Skeletal muscle satellite cell (primary cell): ENCODE data around the gene COPE.
"Not testable (repeated sequence)": the region's sequence is repeated elsewhere in the genome, so short reads cannot be mapped to it uniquely, and the experiment has no call there.

Experiments used
- H3K27me3 ChIP-seq: 2 replicates; pipeline ENCODE4 v1.7.0; 2013; ENCODE audit warnings: low read length; ENCODE audit not compliant: control insufficient read depth, insufficient read depth
- H3K36me3 ChIP-seq: 2 replicates; pipeline ENCODE4 v1.7.0; 2013; ENCODE audit warnings: mild to moderate bottlenecking, control low read depth, low read length; ENCODE audit not compliant: insufficient read depth
- H3K4me1 ChIP-seq: 2 replicates; pipeline ENCODE4 v1.7.0; 2013; ENCODE audit warnings: low read length; ENCODE audit not compliant: control insufficient read depth, insufficient read depth
- H3K4me2 ChIP-seq: 2 replicates; pipeline ENCODE4 v1.7.0; 2013; ENCODE audit warnings: mild to moderate bottlenecking, low read length
- H3K4me3 ChIP-seq: 2 replicates; pipeline ENCODE4 v1.7.0; 2013; ENCODE audit warnings: low read length
- H3K9ac ChIP-seq: 2 replicates; pipeline ENCODE4 v1.7.0; 2013; ENCODE audit warnings: mild to moderate bottlenecking, low read depth, low read length, moderate library complexity
- H3K9me3 ChIP-seq: replicated peaks from 2 replicates; pipeline ENCODE4 v1.7.0; 2013; ENCODE audit warnings: mild to moderate bottlenecking, control low read depth, low read length

The COPE gene

DNA sequence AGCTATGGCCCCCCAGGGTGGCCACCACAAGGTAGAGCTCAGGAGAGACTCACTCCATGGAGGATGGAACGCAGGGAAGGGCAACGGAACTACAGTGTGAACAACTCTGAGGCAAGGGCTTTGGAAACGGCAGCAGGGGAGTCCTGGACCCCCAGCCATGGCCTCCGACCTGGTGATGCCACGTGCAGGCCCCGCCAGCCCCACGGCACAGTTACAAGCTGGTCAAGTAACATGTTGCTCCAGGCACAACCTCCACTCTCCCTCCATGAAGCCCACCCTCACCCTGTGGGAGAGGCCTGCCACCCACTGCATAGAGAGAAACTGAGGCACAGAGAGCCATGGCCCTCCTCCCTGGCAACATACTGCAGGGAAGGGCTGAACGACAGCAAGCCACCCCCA, 14.1 kb downstream of the COPE start:
- H3K36me3 ChIP-seq = peaks cover 44% of the 10 kb centered on the region
- H3K9ac ChIP-seq = no peak overlapping the region
- H3K27me3 ChIP-seq = no peaks in the 10 kb centered on the region
- H3K9me3 ChIP-seq = no peaks in the 10 kb centered on the region
- H3K4me3 ChIP-seq = no peak overlapping the region
- no peak overlapping the region for H3K4me2 ChIP-seq
- H3K4me1 ChIP-seq = no peaks in the 10 kb centered on the region

- H3K4me2 ChIP-seq = no peak overlapping the region
- no peaks in the 10 kb centered on the region for H3K9me3 ChIP-seq
- H3K27me3 ChIP-seq = no peaks in the 10 kb centered on the region
- peaks cover 43% of the 10 kb centered on the region for H3K36me3 ChIP-seq
- no peaks in the 10 kb centered on the region for H3K4me1 ChIP-seq
- no peak overlapping the region for H3K9ac ChIP-seq
- H3K4me3 ChIP-seq = no peak overlapping the region
Measured at GRCh38 chr19:18904334-18905057, 14.7 kb downstream of the COPE start.

GRCh38 chr19:18903156-18904037, 15.8 kb downstream of the COPE start:
- no peaks in the 10 kb centered on the region for H3K9me3 ChIP-seq
- H3K27me3 ChIP-seq = no peaks in the 10 kb centered on the region
- H3K4me1 ChIP-seq = no peaks in the 10 kb centered on the region
- peaks cover 43% of the 10 kb centered on the region for H3K36me3 ChIP-seq
- no peak overlapping the region for H3K4me2 ChIP-seq
- H3K4me3 ChIP-seq = no peak overlapping the region
- H3K9ac ChIP-seq = no peak overlapping the region

DNA sequence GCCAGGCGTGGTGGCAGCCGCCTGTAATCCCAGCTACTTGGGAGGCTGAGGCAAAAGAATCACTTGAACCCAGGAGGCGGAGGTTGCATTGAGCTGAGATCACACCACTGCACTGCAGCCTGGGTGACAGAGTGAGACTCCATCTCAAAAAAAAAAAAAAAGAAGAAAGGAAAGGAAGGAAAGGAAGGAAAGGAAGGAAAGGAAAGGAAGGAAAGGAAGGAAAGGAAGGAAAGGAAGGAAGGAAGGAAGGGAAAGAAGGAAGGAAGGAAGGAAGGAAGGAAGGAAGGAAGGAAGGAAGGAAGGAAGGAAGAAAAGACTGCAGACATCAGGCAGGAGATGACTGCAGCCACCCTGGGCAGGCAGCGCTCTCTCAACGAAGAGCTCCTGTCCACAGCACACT, 16.7 kb downstream of the COPE start:
- not testable (repeated sequence) for H3K4me1 ChIP-seq, H3K4me3 ChIP-seq, H3K4me2 ChIP-seq, H3K9ac ChIP-seq, H3K27me3 ChIP-seq, H3K9me3 ChIP-seq
- H3K36me3 ChIP-seq = peaks cover 36% of the 10 kb centered on the region

DNA sequence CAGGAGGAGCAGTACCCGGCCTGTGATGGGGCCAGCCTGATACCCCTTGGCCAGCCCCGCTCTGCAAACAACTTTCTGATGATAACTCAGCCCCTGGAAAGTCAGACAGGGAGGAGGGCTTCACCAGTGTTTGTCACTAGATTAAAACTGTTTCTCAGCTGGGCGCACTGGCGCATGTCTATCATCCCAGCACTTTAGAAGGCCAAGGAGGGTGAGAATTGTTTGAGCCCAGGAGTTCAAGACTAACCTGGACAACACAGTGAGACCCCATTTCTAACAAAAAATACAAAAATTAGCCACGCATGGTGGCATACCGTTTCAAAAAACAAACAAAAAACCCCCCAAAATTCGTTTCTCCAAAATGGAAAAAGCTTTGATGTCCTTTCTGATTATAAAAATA, 17.7 kb downstream of the COPE start:
- Histone ChIP-seq H3K36me3 (peaks cover 31% of the 10 kb centered on the region), H3K27me3 (no peaks in the 10 kb centered on the region)

DNA sequence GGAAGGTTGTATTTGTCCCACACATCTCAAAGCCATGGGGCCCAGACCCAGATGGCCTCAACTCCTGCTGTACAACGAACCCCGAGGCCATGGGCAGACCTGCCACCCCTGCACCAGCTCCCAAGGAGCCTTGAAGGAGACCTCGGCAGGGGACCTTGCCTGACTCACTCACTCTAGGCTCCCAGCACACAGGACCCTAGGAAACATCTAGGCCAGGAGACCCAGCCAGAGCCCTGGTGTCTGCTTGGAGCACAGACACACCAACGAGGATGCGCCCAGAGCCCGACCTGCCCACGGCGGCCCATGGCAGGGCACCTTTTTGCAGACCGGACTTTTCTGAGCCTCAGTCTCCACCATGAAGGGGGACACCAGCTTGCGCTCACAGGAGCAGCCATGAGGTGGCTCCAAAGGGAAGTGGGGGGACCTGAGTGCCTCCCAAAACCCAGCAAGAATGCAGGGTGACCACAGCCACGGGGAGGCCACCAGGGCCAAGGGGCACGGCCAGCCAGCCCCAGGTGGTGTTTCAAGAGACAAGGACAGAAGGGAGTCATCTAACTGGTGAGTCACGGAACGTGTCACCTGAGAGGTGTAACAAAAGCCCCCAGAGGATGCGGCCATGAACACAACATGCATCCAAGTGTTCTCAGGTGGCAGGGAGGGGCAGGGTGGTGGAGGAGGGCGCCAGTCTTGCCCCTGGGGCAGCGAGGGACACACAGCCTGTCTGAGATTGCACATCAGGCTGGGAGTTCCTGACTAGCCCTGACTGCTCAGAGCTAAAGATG, 18.3 kb downstream of the COPE start:
- Histone ChIP-seq H3K4me3 (no peak overlapping the region), H3K4me1 (no peaks in the 10 kb centered on the region), H3K36me3 (peaks cover 31% of the 10 kb centered on the region), H3K9ac (no peak overlapping the region), H3K27me3 (no peaks in the 10 kb centered on the region), H3K9me3 (no peaks in the 10 kb centered on the region), H3K4me2 (no peak overlapping the region)

More for the DNA sequence above, 17.7 kb downstream of the COPE start:
- no peaks in the 10 kb centered on the region for H3K4me1 ChIP-seq
- no peaks in the 10 kb centered on the region for H3K9me3 ChIP-seq
- no peak overlapping the region for H3K4me3 ChIP-seq
- H3K4me2 ChIP-seq = no peak overlapping the region
- H3K9ac ChIP-seq = no peak overlapping the region

- peaks cover 7% of the 10 kb centered on the region for H3K4me1 ChIP-seq
- H3K27me3 ChIP-seq = peaks cover 3% of the 10 kb centered on the region
- H3K4me3 ChIP-seq = no peak overlapping the region
- no peaks in the 10 kb centered on the region for H3K9me3 ChIP-seq
- no peak overlapping the region for H3K4me2 ChIP-seq
- no peak overlapping the region for H3K9ac ChIP-seq
- peaks cover 25% of the 10 kb centered on the region for H3K36me3 ChIP-seq
Measured at GRCh38 chr19:18899624-18900560, 19.3 kb downstream of the COPE start.

DNA sequence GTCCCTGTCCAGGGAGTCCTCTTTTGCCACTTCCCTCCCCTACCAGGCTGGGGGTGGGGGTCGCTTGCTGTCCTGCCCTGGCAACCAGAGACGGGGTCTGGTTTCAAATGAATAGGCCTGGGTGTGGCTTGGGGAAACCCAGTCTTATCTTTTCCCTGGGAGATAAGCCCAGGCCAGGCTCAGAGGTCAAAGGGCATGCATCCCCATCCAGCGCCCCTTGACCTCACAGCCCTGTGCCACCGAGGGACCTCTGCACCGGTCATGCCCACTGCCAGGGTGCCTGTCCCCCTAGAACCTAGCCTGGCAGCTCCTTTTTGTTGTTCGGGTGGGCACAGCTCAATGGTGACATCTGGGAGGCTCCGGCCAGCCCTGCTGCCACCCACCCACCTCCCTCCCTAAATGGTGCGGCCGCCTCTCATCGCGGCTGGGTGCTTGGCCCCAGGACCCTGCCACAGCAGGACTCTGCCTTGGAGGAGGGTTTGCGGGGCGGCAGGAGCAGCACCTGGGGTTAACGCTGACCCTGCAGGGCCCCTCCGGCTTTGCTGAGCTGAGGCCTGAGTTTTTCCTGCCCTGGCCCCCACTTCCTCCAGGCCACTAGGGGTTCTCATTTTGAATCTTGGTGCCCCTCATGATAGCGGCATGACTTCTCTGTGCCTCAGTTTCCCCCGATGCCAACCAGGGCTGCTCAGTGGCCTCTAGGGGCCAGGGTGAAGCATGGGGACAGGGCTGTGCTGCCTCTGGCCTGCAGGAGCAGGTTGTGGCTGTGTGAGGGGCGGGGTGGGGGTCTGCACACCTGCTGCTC, 20.4 kb downstream of the COPE start:
- peaks cover 14% of the 10 kb centered on the region for H3K4me1 ChIP-seq

GRCh38 chr19:18898081-18898606, 21.0 kb downstream of the COPE start:
- no peak overlapping the region for H3K4me3 ChIP-seq
- H3K27me3 ChIP-seq = peaks cover 17% of the 10 kb centered on the region
- peaks cover 14% of the 10 kb centered on the region for H3K4me1 ChIP-seq

More for the DNA sequence above, 20.4 kb downstream of the COPE start:
- H3K27me3 ChIP-seq = peaks cover 12% of the 10 kb centered on the region
- H3K36me3 ChIP-seq = peaks cover 20% of the 10 kb centered on the region
- no peak overlapping the region for H3K4me3 ChIP-seq
- H3K9ac ChIP-seq = no peak overlapping the region
- no peak overlapping the region for H3K4me2 ChIP-seq
- H3K9me3 ChIP-seq = no peaks in the 10 kb centered on the region

More at GRCh38 chr19:18898081-18898606, 21.0 kb downstream of the COPE start:
- peaks cover 18% of the 10 kb centered on the region for H3K36me3 ChIP-seq
- no peak overlapping the region for H3K9ac ChIP-seq
- no peak overlapping the region for H3K4me2 ChIP-seq
- no peaks in the 10 kb centered on the region for H3K9me3 ChIP-seq
